Measurements from ENCODE around the gene HADH. TPM values are rescaled to one million over a fixed set of nuclear protein-coding genes. Genes with fewer than 3 reads are reported as not detected.
"Not testable (repeated sequence)": the region's sequence is repeated elsewhere in the genome, so short reads cannot be mapped to it uniquely, and the experiment has no call there.

HADH gene
- total and polyA plus RNA-seq, 2 donors from 2014 or later, result 31.4 to 126 TPM

DNA sequence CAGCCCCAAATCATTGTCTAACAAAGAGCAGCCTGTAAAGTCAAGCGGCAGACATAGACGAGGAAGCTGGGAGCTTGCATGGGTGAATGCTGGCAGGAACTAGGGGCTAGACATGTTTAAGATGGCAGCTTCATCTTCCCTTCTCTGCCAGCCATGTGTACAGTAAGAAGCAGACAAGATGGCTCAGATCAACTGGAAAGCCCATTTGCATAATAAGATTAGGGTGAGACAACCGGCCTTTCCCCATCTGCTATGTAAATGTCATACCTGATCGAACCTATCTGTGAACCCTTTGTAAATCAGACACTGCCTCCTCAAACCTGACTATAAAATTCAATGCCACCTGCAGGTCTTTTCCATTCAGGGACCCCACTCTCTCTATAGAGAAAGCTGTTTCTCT lies 22.8 kb upstream of the HADH start:
- H3K9me3 ChIP-seq (ENCODE audit: control insufficient read depth in 2 of 3, insufficient read depth in 1 of 3, low read length in 3 of 3), result no peaks in the 10 kb centered on the region
- FAIRE-seq, result no peak
- no peaks in the 10 kb centered on the region for H3K36me3 ChIP-seq (ENCODE audit: control insufficient read depth in 2 of 3, insufficient read depth in 3 of 3, low read length in 3 of 3)
- H3K27me3 ChIP-seq (ENCODE audit: control insufficient read depth, insufficient read depth, low read length), result no peaks in the 10 kb centered on the region
- no peak for DNase-seq
- H3K4me1 ChIP-seq (ENCODE audit: control insufficient read depth in 2 of 3, insufficient read depth in 2 of 3, low read depth in 1 of 3, low read length in 3 of 3), result no peaks in the 10 kb centered on the region
- intact Hi-C loops (cut with DNase I), result no loop called here
- no peak overlapping the region for H3K4me3 ChIP-seq (ENCODE audit: low read length in 3 of 3)
- H3K27ac ChIP-seq (ENCODE audit: low read depth in 2 of 2, low read length in 2 of 2), result no peak overlapping the region
- H3K9ac ChIP-seq (ENCODE audit: low read length in 3 of 3), result no peak overlapping the region
- TF ChIP-seq, protein P1, sequence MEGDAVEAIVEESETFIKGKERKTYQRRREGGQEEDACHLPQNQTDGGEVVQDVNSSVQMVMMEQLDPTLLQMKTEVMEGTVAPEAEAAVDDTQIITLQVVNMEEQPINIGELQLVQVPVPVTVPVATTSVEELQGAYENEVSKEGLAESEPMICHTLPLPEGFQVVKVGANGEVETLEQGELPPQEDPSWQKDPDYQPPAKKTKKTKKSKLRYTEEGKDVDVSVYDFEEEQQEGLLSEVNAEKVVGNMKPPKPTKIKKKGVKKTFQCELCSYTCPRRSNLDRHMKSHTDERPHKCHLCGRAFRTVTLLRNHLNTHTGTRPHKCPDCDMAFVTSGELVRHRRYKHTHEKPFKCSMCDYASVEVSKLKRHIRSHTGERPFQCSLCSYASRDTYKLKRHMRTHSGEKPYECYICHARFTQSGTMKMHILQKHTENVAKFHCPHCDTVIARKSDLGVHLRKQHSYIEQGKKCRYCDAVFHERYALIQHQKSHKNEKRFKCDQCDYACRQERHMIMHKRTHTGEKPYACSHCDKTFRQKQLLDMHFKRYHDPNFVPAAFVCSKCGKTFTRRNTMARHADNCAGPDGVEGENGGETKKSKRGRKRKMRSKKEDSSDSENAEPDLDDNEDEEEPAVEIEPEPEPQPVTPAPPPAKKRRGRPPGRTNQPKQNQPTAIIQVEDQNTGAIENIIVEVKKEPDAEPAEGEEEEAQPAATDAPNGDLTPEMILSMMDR (IDR thresholded peaks at IDR 0.05; ENCODE audit: borderline replicate concordance, extremely low read depth, insufficient read depth), result no peak

GRCh38 chr4:107967519-107967918 lies 22.2 kb upstream of the HADH start:
- H3K9me3 ChIP-seq (ENCODE audit: control insufficient read depth in 2 of 3, insufficient read depth in 1 of 3, low read length in 3 of 3); DNase-seq; H3K27me3 ChIP-seq (ENCODE audit: control insufficient read depth, insufficient read depth, low read length); H3K27ac ChIP-seq (ENCODE audit: low read depth in 2 of 2, low read length in 2 of 2); FAIRE-seq; H3K4me3 ChIP-seq (ENCODE audit: low read length in 3 of 3); H3K4me1 ChIP-seq (ENCODE audit: control insufficient read depth in 2 of 3, insufficient read depth in 2 of 3, low read depth in 1 of 3, low read length in 3 of 3); H3K36me3 ChIP-seq (ENCODE audit: control insufficient read depth in 2 of 3, insufficient read depth in 3 of 3, low read length in 3 of 3); H3K9ac ChIP-seq (ENCODE audit: low read length in 3 of 3); intact Hi-C loops (cut with DNase I): not testable (repeated sequence)

DNA sequence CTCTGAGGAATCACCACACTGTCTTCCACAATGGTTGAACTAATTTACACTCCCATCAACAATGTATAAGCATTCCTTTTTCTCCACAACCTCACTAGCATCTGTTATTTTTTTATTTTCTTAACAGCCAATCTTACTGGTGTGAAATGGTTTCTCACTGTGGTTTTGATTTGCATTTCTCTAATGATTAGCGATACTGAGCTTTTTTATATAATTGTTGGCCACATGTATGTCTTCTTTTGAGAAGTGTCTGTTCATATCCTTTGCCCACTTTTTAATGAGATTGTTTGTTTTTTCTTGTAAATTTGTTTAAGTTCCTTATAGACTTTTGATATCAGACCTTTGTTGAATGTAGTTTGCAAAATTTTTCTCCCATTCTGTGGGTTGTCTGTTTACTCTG lies 21.8 kb upstream of the HADH start:
- intact Hi-C loops (cut with DNase I); H3K4me1 ChIP-seq (ENCODE audit: control insufficient read depth in 2 of 3, insufficient read depth in 2 of 3, low read depth in 1 of 3, low read length in 3 of 3); H3K9me3 ChIP-seq (ENCODE audit: control insufficient read depth in 2 of 3, insufficient read depth in 1 of 3, low read length in 3 of 3); H3K27me3 ChIP-seq (ENCODE audit: control insufficient read depth, insufficient read depth, low read length); DNase-seq; FAIRE-seq; H3K4me3 ChIP-seq (ENCODE audit: low read length in 3 of 3); H3K27ac ChIP-seq (ENCODE audit: low read depth in 2 of 2, low read length in 2 of 2); H3K9ac ChIP-seq (ENCODE audit: low read length in 3 of 3); H3K36me3 ChIP-seq (ENCODE audit: control insufficient read depth in 2 of 3, insufficient read depth in 3 of 3, low read length in 3 of 3): not testable (repeated sequence)

GRCh38 chr4:107970063-107970798 lies 19.5 kb upstream of the HADH start:
- H3K36me3 ChIP-seq (ENCODE audit: control insufficient read depth in 2 of 3, insufficient read depth in 3 of 3, low read length in 3 of 3), result no peaks in the 10 kb centered on the region
- no peak overlapping the region for H3K27ac ChIP-seq (ENCODE audit: low read depth in 2 of 2, low read length in 2 of 2)
- H3K4me3 ChIP-seq (ENCODE audit: low read length in 3 of 3), result no peak overlapping the region
- TF ChIP-seq, protein P1 (IDR thresholded peaks at IDR 0.05; ENCODE audit: borderline replicate concordance, extremely low read depth, insufficient read depth), result no peak
- no peak for DNase-seq
- no peak for FAIRE-seq
- no peaks in the 10 kb centered on the region for H3K9me3 ChIP-seq (ENCODE audit: control insufficient read depth in 2 of 3, insufficient read depth in 1 of 3, low read length in 3 of 3)
- H3K9ac ChIP-seq (ENCODE audit: low read length in 3 of 3), result no peak overlapping the region
- no peaks in the 10 kb centered on the region for H3K4me1 ChIP-seq (ENCODE audit: control insufficient read depth in 2 of 3, insufficient read depth in 2 of 3, low read depth in 1 of 3, low read length in 3 of 3)
- H3K27me3 ChIP-seq (ENCODE audit: control insufficient read depth, insufficient read depth, low read length), result no peaks in the 10 kb centered on the region
- intact Hi-C loops (cut with DNase I), result no loop called here
